GM18951 (cell line): Measurements from ENCODE around the gene COX14.

Source experiments
- POLR2A ChIP-seq: IDR thresholded peaks from 4 replicates; pipeline ENCODE4 v1.6.1; 2011; ENCODE audit warnings: mild to moderate bottlenecking; ENCODE audit not compliant: insufficient read length, insufficient read depth; ENCODE audit errors: extremely low read depth
- in situ Hi-C: fragments of 300-500 bp; cut with MboI; formaldehyde crosslinking; loops from one replicate; pipeline ENCODE4 v1.12.0; 2022; ENCODE audit warnings: low sequenced_read_pairs, mixed read lengths, inconsistent platforms; ENCODE audit not compliant: unreplicated experiment

Gene COX14

DNA sequence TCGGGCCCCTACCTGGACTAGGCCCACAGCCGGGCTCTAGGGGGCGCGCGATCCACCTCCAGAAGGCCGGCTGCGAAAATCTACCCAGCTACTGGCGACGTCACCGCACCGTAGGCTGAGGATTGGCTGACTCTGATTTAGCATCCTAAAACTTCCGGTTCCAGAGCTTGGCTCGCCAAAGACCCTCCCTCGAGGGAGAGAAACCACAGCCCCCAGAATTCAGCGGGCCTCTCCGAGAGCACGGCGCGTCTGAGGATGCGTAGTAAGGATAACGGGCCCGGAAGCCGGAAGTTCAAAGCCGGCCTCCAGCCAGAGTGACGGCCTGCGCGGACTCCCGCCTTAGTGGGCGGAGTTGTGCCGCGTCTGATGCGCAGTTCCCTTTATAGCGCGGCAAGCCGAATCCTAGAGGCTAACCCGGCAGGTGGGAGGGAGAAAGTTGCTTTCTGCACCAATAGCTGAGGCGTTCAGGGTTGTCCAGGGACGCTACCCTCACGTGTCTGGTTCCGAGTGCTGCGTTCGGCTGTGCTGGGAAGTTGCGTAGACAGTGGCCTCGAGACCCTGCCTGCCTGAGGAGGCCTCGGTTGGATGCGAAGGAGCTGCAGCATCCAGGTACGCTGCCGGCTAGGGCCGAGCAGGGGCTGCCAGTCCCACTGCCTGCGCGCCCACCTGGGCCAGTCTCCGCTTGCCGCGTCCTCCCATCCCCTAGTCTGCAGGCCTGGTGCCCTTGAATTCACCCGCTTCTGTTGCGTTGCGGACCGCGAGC lies at the start of gene COX14:
TSS of gene COX14 (plus strand) at position 544 of the 763 bp plus-strand sequence. CDS start 7,808 bp downstream, outside the sequence.
- in situ Hi-C loops, result no loop called here
- peak; percentile 90 for TF ChIP-seq POLR2A

DNA sequence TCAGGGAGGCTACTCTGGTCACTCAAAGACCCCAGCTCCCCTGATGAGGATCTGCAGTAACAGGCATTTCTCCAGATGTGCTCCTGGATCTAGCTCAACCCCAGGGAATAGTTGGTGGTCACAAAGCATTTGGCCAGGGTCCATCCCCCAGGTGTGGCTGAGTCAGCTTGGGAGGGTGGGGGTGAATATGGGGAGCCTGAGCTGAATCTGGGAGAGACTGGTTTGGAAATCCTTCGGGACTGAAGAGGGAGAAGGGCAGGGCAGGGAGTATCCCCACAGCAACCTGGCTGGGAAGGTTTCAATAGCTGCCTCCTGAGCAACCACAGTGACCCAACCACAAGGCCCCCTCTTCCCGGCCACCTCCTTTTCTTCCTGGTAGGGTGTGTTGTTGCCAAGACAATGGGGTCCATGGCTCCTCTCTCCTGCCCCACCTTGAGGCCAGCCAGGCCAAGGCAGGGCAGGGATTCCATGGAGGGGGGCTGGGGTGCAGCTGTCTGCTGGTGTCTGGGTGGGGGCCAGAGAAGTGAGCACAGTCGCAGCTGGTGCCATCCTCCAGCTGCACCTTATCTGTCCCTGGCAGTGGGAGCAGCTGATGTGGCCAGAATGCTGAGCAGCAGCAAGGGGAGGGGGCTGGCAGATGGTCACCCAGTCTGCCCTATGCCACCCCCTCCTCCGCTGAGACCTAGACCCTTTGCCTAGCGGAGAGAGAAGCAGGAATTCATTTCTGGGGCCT lies 49.1 kb upstream of the COX14 start:
- no peak for TF ChIP-seq POLR2A

DNA sequence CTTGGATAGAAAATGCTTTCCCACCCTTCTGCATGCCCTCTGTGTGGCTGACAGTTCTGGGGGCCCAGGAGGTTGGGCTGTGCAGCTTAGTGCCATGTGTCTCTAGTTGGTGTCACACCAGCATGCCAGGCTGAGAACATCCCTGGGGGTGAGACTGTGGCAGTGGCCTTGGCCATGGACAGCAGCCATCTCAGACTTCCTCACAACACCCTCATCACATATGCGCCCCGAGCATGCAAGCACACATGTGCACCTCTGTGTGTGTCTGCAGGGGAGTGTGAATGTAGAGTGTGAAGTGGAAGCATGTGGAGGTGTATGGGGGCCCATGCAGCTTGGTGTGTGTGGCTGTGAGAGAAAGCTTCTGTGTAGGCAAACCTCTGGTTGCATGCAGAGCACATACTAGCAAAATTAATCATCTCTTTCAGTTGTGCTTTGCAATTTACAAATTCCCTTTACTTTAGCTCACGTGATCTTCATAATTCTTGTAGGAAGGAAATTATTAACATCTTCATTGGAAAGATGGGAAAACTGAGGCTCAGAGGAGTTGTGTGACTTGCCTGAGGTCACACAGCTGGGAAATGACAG lies 46.2 kb upstream of the COX14 start:
- in situ Hi-C loops, result no loop called here
- TF ChIP-seq POLR2A, result no peak

More for the DNA sequence above, 49.1 kb upstream of the COX14 start:
- in situ Hi-C loops, result no loop called here

DNA sequence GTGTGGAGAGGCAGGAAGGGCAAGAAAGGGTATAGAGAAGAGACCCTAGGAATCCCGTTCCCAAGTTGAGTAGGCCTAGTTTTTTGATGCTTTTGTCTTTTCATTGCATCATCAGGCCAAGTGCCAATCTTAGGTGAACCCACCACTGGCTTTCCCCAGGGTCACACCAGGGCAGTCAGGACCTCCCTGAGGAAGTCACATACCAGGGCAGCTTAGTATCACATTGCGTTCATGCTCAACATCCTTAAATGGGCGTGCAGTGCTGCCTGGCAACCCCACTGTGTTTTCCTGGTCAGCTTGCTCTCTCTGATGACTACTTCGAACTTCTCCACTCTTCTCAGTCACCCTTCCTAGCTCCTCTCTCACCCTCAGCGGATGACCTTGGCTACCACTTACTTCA lies 45.6 kb upstream of the COX14 start:
- no peak for TF ChIP-seq POLR2A
- in situ Hi-C loops, result no loop called here

DNA sequence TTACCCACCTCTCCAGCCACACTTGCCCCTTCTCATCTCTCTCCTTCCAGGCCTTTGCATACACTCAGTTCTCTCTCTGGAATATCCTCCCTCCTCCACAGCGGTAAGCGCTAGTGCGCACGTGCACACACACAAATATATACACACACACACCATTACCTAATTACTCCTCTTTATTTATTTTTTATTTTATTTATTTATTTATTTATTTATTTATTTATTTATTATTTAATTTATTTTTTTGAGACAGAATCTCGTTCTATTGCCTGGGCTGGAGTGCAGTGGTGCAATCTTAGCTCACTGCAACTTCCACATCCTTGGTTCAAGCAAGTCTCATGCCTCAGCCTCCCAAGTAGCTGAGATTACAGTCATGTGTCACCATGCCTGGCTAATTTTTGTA lies 43.0 kb upstream of the COX14 start:
- in situ Hi-C loops, result no loop called here
- TF ChIP-seq POLR2A, result no peak

DNA sequence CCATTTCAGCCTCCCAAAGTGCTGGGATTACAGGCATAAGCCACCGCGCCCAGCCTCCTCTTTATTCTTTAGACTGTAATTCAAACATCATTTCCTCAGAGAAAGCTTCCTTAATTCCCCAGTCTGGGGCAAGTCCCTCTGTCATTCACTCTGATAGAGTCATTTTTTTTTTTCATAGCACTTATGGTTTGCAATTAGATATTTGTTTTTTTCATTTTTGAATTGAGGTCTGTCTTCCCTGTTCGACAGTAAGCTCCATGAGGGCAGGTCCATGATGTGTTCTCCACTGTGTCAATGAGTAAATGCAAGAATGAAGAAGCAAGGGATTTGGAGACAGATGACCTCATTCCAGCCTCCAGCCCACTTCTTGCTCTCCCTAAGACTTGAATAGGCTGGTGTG lies 42.5 kb upstream of the COX14 start:
- no peak for TF ChIP-seq POLR2A
- in situ Hi-C loops, result no loop called here

DNA sequence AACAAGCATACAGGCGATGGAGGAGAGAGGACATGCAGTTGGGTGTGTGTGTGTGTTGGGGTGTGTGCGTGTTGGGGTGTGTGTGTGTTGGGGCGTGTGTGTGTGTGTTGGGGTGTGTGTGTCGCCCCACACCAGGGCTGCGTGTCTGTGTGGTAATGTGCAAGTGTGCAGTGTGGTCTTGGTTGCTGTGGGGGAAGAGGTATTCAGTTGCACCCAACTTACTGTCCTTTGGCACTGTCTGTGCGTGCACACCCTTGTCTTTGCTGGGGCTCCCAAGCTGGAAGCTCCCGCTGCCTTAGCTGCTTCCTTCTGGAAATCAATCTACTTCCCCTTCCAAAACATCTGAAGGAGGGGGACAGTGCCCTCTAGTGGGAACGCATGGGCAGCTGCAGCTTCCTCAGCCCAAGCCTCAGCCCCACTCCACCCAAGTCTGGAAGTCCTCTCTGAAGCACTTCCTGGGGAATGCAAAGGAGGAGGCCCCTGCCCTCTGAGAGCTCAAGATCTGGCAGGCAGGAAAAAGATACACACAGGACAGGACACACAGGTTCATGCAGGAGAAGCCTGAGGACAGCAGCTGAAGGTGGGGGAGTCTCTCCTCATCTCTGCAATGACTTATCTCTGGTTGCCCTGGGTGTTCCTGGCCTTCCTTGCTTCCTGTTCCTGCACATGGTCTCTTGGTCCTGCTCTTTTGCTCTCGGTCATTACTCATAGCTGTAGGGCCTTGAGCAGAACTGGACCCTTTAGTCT lies 41.5 kb upstream of the COX14 start:
- no peak for TF ChIP-seq POLR2A
- in situ Hi-C loops, result no loop called here

DNA sequence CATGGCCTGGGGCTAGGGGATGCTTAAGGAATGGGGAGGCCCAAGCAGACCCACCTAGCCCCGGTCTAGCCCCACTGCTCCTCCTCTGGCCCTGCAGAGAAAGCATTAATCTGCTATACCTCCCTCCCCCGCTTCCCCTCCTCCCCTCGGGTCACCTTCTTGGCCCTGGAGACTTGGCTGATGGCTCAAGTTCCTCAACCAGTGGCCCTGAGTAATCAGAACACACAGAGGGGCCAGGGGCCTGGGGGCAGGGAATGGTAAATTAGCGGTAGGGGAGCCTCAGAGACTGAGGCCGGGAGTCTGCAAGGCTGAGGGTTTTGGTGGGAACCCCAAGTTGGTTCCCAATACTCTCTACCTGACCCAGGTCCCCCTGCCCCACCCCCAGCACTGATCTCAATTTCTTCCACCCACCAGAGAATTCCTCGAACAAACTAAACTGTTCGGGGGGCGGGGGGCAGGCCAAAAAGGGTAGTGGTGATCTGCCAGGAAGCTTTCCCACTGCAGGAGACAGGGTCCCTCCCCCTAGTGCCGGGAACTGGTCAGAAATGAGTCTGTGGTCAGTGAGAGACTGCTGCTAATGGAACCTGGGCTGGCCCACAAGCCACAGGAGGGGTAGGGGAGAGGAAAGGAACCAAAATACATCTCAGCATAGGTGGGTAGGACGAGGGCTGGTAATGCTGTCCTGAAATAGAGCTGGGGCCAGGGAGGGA lies 39.7 kb upstream of the COX14 start:
- in situ Hi-C loops, result no loop called here
- TF ChIP-seq POLR2A, result no peak

DNA sequence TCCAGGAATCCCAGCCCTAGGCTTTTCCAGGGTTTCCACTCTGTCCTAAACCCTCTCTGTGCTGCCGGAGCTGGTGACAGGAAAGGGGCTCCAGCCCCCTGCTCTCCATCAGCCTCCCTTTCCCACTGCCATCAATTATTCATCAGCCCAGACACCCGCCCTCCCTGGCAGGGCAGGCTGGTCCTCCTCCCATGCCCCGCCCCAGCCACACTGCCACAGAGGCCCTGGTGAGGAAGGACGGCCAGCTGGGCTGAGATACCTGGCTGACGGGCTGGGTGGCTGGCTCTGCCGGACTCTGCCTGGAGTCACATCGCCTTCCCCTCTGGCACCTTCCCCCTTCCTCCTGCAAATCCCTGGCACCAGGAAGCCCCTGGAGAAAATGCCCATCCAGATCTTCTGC lies 38.8 kb upstream of the COX14 start:
- no peak for TF ChIP-seq POLR2A
- in situ Hi-C loops, result no loop called here

DNA sequence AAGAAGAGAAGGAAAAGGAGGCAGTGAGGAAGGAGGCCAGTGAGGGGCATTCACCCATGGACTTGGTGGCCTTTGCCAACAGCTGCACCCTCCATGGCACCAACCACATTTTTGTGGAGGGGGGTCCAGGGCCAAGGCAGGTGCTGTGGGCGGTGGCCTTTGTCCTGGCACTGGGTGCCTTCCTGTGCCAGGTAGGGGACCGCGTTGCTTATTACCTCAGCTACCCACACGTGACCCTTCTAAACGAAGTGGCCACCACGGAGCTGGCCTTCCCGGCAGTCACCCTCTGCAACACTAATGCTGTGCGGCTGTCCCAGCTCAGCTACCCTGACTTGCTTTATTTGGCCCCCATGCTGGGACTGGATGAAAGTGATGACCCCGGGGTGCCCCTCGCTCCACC lies 38.3 kb upstream of the COX14 start:
- in situ Hi-C loops, result no loop called here
- TF ChIP-seq POLR2A, result no peak

DNA sequence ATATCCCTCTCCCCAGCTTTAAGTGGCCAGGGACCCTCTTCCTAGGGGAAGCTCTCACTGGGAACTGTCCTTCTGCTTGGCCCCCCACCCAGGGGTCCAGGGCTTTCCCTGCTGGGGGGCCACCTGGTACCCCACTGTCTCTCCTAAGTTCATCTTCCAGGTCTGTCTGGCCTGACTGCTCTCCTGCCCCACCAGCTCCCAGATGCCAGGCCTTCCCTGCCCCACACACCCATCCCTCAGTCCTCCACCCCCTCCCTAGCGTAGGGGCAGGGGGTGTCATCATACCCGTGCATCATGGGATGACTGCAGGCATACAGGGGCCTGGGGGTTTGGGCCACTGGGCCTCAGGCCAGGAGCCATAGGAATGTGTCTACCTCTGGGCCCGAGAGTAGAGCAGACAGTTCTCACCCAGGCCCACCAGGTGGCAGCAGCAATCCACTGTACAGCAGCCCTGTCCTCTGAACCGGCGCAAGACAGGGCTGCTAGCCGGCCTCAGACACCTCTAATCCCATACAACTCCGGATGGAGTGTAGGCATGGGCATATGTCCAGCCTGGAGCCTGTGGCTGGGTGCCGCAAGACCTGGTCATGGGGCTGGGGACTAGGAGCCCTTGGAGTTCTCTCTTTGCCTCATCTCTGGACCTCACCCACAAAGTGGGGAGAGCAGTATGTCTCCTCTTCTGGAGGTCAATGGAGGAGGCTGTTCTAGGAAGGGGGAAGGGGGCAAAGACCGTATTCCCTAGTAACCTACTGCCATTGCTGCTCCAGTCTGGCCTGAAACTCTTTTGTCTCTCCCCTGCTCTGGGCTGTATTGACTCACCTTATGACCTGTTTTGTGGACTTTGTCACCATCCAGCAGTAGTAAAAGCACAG lies 36.9 kb upstream of the COX14 start:
- in situ Hi-C loops, result no loop called here
- no peak for TF ChIP-seq POLR2A

DNA sequence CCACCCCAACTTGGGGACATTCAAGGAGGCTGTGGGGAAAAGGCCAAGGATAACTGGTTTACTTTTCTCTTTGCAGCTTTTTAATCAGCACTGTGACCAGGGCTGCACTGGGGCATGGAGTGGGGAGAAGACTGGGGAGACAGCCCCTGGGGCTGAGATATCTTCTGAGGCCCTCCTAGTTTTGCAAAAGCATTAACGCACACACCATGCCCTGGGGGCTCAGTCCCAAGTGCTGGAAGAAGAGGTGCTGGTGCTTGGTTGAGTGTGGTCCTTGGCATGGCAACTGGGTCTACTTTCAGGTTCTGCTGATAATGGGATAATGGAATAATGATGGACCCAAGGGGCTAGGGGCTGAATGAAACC lies 36.2 kb upstream of the COX14 start:
- no peak for TF ChIP-seq POLR2A
- in situ Hi-C loops, result no loop called here
